Stimulated activated CD4-positive, alpha-beta T cell treated with anti-CD3 and anti-CD28 coated beads, TNF-alpha, amount 100 ng/mL, for 48 hours (primary cell): Measurements from ENCODE around the gene SIRT7.
A peak's percentile ranks its signal among the peaks of the same experiment; 100 is the strongest.

Experiments
- DNase-seq, 3 donors: peaks; one replicate each; pipeline ENCODE4 v3.0.0-alpha.2; 2020; ENCODE audit warnings: low read depth in 3 of 3

The SIRT7 gene

DNA sequence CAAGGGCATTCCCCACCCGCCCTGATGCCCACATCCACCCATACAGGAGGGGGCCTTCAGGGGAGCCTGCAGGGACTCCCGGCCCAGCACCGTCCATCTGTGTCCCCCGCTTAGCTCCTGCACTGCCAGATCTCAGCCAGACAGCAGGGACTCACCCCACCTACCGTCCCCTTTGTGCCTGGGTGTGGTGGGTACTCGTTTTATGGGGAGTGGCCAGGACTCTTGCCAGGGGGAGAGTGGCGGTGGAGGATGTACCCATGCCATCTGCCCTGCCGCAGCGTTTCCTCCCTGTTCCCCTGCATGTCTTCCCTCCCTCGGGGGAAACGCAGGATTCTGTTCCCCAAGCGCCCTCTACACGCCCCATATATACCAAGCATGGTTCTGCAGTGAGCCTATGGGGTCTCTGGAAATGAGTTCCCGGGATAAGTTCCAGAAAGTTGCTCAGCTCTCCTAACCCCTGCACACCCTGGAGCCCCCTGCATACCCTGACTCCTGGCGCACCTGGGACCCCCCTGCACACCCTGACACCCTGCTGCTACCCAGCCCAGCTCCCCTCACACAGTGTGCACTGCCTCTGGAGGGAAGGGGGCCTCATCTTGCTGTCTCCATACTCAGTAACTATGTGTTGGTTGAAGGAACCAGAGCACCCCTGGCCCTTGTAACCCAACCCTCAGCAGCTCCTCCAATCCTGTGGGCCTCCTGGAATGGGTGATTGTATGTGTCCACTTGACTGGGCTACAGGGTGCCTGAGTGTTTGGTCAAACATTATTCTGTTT, 13.8 kb upstream of the SIRT7 start:
- DNase-seq, result no peak

DNA sequence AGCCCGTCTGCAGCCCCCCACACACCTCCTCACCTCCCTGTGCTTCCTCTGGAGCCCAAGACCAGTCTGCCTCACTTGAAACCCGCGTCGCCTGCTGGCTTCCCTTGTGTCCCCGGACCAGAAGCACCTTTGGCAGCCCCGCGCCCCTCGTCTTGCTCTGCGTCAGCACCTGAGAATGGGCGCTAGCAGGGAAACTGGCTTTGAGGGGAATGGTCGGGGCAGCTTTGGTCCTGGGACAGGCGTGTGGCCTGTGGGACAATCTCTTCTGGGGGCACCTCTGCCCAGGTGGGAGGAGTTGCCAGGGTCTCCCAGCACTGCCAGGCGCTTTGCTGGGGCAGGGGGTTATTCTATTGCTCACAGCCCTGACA, 13.2 kb upstream of the SIRT7 start:
- DNase-seq, result no peak

DNA sequence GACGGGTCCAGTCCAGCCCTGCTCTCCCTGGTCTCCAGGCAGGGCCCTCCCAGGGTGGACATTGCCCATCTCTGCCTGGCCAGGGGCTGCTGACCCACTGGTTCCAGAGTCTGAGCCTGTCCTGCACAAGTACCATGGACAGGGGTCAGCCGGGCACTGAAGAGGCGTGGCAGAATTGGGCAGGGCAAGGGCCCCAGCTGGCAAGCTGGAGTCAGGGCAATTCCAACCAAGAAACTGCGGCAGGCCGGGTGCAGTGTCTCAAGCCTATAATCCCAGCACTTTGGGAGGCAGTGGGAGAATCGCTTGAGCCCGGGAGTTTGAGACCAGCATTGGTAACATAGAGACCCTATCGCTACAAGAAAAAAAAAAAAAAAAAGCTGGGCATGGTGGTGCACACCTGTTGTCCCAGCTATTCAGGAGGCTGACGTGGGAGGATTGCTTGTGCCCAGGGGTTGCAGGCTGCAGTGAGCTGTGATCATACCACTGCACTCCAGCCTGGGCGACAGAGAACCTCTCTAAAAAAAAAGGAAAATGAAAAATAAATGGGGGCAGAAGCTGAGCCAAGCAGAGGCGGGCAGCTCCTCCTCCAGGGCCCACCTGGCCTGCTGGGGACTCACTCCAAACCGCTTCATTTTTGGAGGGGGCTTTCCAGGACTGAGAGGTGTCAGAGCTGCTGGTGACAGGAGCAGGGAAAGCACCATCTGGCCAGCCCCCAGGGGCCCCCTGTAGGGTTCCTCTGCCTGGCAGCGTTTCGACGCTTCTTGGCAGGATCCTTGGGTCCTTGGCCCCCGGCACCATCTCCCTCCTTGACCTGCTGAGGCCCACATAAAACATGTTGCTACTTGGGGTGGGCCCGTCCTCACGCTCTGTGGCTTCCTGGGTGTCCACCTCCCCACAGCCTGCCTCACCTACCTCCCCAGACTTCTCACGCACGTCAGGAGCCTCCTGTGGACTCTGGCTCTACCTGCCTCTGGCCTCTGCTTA, 12.5 kb upstream of the SIRT7 start:
- no peak for DNase-seq

DNA sequence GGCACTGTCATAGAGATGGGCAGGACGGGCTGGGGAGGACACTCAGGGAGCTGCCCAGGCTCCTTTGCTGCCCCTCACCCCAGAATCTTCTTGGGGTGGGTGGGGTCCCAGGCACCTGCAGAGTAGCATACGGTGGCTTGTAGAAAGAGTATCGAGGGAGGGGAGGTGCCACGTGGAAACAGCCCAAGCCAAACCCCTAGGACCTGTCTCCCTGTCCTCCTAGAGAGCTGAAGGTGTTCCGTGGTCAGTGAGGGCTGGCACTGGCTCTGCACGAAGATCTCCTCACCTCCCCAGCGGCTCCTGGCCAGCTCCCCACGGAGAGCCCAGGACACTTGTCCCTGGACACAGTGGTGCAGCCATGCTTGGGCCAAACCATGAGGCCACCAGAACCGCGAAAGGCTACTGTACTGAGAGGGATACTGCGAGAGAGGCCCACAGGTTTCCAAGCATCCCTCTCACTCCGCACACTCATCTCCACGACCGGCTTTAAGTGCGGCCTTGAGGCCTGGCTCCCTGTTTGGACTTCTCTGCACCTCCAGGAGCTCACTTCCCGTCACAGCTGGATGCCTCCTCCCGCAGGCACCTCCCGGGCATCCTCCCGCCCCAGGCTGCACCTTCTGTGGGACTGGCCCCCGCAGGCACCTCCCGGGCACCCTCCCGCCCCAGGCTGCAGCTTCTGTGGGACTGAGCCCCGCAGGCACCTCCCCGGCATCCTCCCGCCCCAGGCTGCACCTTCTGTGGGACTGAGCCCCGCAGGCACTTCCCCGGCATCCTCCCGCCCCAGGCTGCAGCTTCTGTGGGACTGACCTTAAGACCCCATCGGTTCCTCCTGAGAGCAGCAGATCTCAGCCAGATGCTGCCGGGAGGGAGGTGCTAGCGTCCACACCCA, 11.5 kb upstream of the SIRT7 start:
- no peak for DNase-seq

DNA sequence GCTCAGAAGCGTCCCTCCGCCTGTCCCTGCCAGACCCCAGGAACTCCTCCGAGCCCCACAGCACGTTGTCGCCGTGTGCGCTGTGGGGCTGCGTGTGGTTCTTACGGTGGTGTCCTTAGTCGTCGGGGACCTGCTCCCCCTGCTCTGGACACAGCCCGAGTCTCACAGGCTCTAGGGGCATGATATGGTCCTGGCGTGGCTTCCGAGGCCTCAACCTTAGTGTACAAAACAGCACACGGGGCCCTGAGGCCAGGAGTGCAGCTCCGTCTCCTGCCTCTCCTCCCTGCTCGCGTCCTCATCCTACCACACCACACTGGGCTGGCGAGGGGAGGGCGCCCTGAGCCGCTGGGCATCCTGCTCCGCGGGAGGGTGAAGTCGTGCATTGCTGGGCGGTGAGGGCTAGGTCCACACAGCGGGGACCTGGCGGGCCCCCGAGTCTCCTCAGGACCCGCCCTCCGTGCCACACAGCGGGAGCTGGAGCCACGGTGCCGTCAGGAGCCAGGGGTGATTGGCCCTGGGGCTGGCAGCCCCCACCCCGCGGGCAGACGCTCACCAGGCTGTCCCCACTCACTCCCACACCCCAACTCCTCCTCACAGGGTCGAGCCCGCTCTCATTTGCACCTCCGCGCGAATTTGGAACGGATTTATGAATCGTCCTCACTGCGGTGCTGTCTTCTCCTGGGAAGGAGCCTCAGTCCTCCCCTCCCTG, 10.7 kb upstream of the SIRT7 start:
- no peak for DNase-seq

DNA sequence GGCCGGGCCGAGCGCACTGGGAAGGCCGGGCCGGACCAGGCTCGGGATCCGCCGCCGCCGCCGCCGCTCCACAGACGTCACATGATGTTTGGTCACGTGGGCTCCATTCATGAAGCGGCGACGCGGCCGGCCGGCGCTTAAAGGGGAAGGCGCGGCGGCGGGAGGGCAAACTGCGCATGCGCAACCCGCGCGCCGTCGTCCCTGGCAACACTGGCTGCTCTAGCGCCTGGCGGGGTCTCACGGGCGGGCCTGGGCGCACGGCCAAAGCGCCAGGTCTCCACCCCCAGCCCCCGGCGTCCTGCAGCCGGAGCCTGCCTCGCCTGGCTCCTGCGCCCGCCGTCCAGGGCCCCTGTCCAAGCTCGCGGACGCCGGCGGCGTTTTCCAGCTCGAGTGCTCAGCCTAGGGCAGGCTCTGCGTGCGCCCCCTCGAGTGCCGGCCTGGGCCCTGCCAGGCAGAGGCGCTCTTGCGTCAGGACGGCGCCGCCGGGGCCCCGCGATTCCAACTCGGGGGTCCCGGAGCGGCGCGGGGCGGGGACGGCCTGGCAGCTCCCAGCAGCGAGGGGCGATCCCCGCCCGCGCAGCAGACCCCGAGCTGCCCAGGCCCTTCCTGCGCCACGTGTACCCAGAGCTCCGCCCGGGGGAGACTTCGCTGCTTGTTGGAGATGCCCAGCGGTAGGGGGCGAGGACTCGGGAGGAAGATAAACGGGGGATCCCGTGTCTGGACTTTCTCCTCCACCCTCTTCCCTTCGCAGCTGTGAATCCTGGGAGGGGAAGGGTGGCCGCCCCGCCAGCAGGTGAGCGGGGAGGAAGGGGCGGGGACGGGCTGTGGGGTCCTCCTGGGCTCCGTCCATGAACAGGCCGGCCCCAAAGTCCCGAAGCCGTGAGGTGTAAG, 9.9 kb upstream of the SIRT7 start, which contains the start of gene MAFG:
TSS of gene MAFG (minus strand) at position 83 of the 891 bp plus-strand sequence. CDS start 4,550 bp downstream, outside the sequence.
- peak; percentile 78 to 85 (median 79) for DNase-seq

DNA sequence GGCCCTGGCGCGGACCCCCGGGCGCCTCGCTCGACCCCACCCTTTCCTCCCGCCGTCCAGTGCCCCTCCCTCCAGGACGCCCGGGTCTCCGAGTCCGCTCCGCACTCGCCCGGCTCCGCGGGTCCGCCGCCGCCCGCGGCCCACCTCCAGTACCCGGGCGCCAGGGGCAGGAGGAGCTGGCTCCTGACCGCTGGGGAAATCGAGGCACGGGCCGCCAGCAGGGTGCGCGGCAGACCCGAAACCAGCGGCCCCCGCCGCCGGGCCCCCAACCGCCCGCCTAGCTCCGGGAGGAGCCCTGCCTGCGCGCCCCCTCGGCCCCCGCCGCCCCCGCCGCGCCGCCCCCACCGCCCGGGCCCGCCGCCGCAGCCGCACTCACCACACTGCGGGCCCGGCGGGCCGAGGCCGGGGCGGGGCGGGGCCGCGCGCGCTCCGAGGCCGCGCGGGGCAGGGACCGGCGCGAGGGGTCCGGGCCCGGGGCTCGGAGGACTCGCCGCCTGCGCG, 9.2 kb upstream of the SIRT7 start:
- DNase-seq, result no peak

DNA sequence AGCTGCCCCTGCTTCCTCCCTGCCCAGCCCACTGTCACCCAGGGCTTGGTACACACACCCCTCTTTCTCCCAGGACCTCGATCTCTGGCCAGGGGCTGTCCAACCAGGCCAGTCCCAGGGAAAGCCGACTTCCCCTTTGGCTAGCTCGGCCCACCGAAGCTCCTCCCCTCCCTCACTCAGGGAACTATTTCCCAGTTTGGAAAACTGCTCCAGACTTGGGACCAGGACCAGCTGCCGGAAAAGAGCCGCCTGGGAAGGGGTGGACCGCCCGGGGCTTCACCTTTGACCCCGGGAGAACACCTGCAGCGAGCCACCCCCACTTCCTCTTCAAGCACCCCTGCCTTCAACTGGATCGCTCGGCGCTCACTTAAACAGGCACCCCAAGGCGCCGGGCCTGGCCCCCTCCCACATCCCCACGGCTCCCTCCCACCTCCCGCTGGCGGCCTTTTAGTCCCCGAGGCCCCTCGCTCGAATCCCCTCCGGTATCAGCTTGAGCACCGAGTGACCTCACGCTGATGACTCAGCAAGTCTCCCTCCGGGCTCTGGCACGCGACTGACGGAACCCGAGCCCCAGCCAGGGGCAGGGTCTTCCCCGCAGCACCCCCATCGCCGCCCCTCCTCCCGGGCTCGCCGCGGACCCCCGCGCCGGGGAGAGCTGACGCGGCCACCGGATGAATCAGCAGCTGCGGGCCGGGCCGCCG, 8.6 kb upstream of the SIRT7 start:
- peak in 2 of 3 donors; percentile 54 to 62 for DNase-seq

DNA sequence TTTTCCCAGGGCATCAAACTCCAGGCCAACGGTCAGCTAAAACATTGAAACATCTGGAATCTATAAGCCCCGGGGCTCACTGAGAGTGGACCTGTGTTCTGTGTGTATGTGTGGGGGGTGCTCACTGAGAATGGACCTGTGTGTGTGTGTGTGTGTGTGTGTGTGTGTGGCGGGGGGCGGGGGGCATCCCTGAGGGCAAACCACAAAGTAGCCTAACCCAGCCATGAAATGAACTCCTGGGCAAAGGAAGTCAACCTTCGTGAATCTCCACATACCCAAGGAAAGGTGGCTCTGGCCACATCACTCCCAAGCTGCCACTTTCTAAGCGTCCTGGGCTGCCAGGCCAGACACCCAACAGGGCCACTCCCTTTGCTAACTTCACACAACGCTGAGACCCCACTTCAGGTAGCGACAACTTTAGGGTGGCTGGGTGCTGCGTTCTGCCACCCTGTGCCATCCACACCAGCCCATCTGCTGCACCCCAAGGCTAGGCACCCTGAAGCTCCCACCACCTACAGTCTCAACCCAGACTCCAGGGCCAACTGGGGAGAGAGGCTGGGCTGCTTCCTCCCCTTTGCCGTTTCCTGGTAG, 8.0 kb upstream of the SIRT7 start:
- DNase-seq, result no peak

DNA sequence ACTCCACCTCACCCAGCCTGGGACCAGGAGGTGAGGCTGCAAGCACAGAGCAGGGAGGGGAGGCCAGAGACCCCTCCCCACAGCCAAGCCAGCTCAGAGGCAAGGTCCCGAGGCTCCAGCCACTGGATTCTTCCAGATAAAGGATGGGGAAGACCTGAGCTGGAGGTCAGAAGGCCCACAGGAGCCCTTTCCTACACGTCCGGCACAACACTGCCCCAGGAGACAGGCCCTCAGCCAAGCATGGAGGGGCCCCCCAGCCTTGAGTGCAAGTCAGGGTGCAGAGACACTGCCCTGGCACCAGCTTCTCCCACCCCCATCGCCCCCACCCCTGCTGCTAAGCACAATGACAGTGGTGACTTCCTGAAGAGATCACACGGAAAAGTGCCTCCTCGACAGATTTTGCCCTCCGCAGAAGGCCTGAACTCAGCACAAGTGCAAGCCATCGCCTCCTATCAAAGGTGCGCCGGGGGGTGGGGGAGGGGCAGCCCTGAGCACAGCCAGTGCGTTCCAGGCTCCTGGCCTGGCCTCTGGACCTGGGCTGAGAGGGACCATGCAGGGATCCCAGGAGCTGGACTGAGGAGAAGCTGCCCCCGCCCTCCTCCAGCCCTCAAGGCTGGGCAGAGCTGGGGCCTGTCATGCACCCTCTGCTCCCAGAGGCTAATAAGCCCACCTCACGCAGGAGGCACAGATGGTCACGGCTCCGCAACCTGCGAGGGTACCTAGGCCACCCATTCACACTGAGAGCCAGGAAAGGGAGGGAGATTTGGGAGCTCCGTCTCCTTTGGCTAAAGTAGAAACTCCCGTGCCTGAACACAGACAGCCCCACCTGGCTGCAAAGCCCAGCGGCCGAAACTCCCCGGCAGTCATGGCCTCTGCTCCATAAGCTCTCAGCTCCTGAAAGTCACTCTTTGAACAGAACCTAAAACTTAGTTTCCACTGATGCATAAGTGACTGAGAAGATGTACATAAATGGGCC, 6.9 kb upstream of the SIRT7 start:
- no peak for DNase-seq

DNA sequence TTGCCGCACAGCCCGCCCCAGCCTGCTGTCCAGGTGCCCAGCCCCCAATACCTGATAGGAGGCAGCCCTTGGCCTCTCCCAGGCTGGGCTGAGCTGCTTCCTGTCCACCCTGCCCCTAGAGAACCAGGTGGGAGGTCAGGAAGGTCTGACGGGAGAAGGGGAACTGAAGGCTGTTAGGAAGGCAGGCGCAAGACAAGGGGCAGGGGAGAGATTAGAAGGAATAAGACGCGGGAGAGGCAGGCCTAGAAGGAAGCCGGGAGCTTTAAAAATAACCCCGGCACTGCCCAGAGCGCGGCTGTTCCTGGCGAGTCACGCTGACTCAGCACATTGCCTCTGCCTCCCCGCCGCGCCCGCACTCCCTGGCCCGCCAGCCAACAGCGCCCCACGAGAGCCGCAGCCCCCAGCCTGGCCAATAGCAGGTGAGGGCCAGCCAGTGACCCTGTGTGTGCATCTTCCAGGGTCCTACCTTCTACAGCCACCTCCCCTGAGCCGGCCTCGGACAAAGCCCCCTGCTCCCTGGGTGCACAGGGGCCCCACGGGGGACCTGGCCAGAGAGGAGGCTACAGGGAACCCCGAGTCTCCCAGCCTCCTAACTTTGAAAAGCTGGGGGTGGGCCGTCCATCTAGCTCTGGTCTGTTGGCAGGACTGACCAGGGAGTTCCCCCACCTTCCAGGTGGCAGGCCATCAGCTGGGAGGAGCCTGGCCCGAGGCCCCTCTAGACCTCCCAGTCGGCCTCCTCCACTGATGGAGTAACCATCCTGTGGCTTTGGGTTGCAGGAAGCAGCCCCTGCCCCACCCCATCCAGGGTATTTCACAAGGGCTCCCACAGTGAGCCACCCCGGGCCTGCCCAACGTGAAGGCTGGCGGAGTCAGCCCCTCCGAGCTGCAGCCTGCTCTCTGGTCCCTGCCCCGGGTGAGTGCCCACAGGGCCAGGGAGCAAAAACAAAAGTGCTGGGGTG, 5.6 kb upstream of the SIRT7 start:
- DNase-seq, result no peak

DNA sequence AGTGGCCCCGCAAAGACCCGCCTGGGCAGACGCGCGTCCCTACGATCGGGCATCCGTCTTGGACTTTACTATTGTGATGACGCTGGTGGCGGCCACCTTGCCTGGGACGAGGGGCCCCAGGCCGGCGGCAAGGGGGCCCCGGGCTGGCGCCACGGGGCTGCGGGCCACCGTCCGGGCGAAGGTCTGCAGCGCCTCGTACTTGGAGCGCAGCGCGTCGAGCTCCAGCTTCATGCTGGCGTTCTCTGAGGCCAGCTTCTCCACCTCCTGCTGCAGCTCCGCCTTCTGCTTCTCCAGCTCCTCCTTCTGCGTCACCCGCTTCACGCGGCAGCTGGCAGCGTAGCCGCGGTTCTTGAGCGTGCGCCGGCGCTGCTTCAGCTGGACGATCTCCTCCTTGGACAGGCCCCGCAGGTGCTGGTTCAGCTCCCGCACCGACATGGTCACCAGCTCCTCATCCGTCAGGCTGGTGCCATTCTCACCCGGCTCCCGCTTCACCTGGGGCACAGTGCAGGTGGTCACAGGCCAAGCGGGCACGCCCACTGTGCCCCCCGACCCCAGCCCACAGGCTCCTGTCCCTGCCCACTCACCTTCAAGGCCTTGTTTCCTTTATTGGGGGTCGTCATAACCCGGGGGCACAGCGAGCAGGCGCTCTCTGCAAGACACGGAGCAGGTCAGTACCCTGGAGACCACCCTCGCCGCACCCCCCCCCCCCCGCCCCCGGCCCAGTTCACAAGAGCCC, 4.8 kb upstream of the SIRT7 start:
- DNase-seq, result no peak

DNA sequence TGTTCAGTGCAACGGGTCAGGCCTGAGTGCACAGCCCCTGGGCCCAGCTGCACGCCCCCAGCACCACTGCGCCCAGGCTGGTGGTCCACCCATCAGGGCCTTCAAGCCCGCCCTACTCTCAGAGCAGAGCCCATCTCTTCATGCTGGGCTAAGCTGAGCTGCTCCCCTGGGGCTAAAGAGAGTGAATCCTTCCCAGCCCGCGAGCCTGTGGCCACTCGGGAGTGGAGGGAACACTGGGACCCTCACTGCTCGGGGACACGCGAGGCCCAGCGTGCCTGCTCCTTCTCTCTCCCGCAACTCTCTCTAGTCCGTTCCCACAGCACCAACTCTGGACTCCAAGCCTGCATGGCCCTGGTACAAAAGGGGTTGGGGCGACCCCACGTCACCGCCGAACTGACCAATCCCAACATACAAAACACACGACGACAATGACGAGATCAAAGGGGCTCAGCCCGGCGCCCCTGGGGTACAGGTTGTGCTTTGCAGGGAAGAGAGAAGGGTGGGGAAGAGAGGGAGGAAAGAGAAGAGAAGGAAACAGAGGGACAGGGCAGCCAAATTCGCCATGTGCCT, 4.1 kb upstream of the SIRT7 start:
- no peak for DNase-seq

DNA sequence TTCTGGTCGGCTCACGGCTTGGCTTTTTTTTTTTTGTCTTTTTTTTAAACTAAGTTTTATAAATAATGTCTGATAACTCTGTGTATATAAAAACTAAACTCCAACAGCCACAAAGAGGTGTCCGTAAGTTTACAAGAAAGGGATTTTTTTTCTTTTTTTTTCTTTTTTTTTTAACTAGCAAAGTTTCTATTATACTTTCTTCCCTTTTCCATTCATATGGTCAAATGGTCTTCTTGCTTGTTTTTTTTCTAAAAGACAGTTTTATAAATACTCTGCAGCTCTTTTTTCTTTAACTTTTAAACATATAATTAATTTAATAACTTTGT, 3.5 kb upstream of the SIRT7 start:
- no peak for DNase-seq
